Sigmoid colon (tissue), 7 donors: Measurements from ENCODE around the gene TBC1D22A. TPM values are rescaled to one million over a fixed set of nuclear protein-coding genes. Genes with fewer than 3 reads are reported as not detected.

ENCODE experiments used
- DNase-seq: peaks from one replicate; pipeline ENCODE4 v3.0.0-alpha.2; 2019
- H3K27ac ChIP-seq, 4 donors: fragments of 200-600 bp; sonication (generic); one replicate each; pipeline ENCODE4 v1.5.1; 2016 to 2019; ENCODE audit warnings: mild to moderate bottlenecking in 1 of 4
- H3K27me3 ChIP-seq, 3 donors: fragments of 200-600 bp; sonication (generic); one replicate each; pipeline ENCODE4 v1.5.1; 2019; ENCODE audit warnings: mild to moderate bottlenecking in 1 of 3
- H3K36me3 ChIP-seq, 4 donors: fragments of 200-600 bp; sonication (generic); one replicate each; pipeline ENCODE4 v1.5.1; 2016 to 2019
- H3K4me1 ChIP-seq, 4 donors: fragments of 200-600 bp; sonication (generic); one replicate each; pipeline ENCODE4 v1.5.1; 2017 to 2019
- H3K4me3 ChIP-seq, 4 donors: fragments of 200-600 bp; sonication (generic); one replicate each; pipeline ENCODE4 v1.5.1; 2017 to 2019; ENCODE audit warnings: mild to moderate bottlenecking in 2 of 4, moderate library complexity in 1 of 4
- H3K9me3 ChIP-seq, 4 donors: fragments of 200-600 bp in 3 of 4; sonication (generic) in 3 of 4; one replicate each; pipeline versions ENCODE4 v1.5.1 to v1.6.1; 2013 to 2019
- EP300 ChIP-seq, 4 donors: sonication (generic); formaldehyde crosslinking; IDR thresholded peaks; one replicate each; pipeline ENCODE4 v1.6.1; 2017; ENCODE audit warnings: antibody characterized with exemption in 4 of 4
- POLR2A ChIP-seq, 2 donors: fragments of 450-650 bp; IDR thresholded peaks; one replicate each; pipeline ENCODE4 v1.6.1; 2016; ENCODE audit warnings: antibody characterized with exemption in 2 of 2, mild to moderate bottlenecking in 2 of 2, moderate library complexity in 2 of 2
- POLR2AphosphoS5 ChIP-seq, 4 donors: sonication (generic); formaldehyde crosslinking; IDR thresholded peaks; one replicate each; pipeline ENCODE4 v1.6.1; 2017; ENCODE audit warnings: antibody characterized with exemption in 4 of 4
- WGBS, 2 donors: extraction: QIAGEN DNeasy Blood & Tissue Kit; methylation state at CpG; one replicate each; pipeline ENCODE4 v1.1.7; 2013; 5-methylcytosine and 5-hydroxymethylcytosine counted together
- intact Hi-C: fragments of 100-400 bp; cut with DNase I; formaldehyde crosslinking; loops from one replicate; pipeline ENCODE4 v1.15.1; 2023
- polyA plus RNA-seq, 3 donors: library from polyadenylated mRNA; stranded (reverse); fragments of 200-250 nt; gene quantifications; one replicate each; pipeline ENCODE4 v1.2.3, GENCODE V29; 2013
- total RNA-seq, 4 donors: library from RNA; depleted of rRNA; stranded (reverse); fragments of >200 nt; gene quantifications; one replicate each; pipeline ENCODE4 v1.1.0, GENCODE V29; 2016
- TF ChIP-seq, protein P1 (sequence below), 4 experiments: fragments of 450-650 bp in 3 of 4; fragments of 200-600 bp in 1 of 4; IDR thresholded peaks; one replicate each; pipeline ENCODE4 v1.5.1; 2016 to 2019; ENCODE audit warnings: antibody characterized with exemption in 4 of 4, mild to moderate bottlenecking in 3 of 4, moderate library complexity in 2 of 4
- donor health status: healthy with polysubstance abuse.
- donor health status: Bipolar disorder and iron deficiency.
- donor health status: healthy.

The TBC1D22A gene
- total and polyA plus RNA-seq, 7 donors: 13.6 to 34.6 (median 14.3) TPM

DNA sequence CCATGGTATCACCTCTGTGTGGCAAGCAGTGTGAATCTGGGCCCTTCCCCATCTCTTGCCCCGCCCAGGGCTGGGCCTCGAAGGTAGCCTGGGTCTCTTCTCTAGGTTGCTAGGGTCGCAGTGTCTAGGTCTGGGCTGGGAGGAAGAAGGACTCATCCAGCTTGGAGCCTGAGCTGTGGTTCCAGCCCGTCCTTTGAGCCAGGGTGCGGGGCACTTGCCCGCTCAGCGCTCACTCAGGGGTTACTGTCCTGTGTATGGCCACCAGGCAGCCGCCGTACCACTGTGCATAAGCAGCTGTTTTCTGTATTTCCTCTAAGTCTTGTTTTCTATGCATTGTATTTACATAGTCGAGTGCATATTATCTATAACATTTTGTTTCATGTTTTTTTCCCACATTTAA is 160.9 kb downstream of the TBC1D22A start:
- intact Hi-C loops: no loop called here
- WGBS, 2 donors: 90 to 96% methylated on average over 10 of the region's 10 CpGs
- Histone ChIP-seq H3K9me3 (peaks cover 0 to 3% (median 1%) of the 10 kb centered on the region in 4 donors), H3K27ac (no peak overlapping the region), H3K4me1 (no peaks in the 10 kb centered on the region), H3K4me3 (no peak overlapping the region), H3K36me3 (peaks cover 0 to 5% (median under 1%) of the 10 kb centered on the region in 4 donors), H3K27me3 (no peaks in the 10 kb centered on the region)
- TF ChIP-seq, protein P1, sequence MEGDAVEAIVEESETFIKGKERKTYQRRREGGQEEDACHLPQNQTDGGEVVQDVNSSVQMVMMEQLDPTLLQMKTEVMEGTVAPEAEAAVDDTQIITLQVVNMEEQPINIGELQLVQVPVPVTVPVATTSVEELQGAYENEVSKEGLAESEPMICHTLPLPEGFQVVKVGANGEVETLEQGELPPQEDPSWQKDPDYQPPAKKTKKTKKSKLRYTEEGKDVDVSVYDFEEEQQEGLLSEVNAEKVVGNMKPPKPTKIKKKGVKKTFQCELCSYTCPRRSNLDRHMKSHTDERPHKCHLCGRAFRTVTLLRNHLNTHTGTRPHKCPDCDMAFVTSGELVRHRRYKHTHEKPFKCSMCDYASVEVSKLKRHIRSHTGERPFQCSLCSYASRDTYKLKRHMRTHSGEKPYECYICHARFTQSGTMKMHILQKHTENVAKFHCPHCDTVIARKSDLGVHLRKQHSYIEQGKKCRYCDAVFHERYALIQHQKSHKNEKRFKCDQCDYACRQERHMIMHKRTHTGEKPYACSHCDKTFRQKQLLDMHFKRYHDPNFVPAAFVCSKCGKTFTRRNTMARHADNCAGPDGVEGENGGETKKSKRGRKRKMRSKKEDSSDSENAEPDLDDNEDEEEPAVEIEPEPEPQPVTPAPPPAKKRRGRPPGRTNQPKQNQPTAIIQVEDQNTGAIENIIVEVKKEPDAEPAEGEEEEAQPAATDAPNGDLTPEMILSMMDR (IDR thresholded peaks at IDR 0.05): no peak
- TF ChIP-seq POLR2AphosphoS5 (IDR thresholded peaks at IDR 0.05): no peak
- no peak for TF ChIP-seq POLR2A (IDR thresholded peaks at IDR 0.05)
- no peak for TF ChIP-seq EP300 (IDR thresholded peaks at IDR 0.05)
- DNase-seq: no peak

DNA sequence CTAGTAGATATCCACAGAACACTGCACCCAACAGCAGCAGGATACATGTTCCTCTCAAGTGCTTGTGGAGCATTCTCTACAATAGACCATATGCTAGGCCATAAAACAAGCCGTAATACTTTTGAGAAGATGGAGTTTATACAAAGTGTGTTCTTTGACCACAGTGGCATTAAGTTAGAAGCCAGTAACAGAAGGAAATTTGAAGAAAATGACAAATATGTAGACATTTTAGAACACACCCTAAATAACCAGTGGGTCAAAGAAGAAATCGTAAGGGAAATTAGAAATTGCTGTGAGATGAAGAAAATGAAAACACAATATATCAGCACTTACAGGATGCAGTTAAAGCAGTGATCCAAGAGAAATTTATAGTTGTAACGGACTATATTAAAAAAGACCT is 163.4 kb downstream of the TBC1D22A start:
- no peak for TF ChIP-seq POLR2AphosphoS5 (IDR thresholded peaks at IDR 0.05)
- no peak for TF ChIP-seq POLR2A (IDR thresholded peaks at IDR 0.05)
- TF ChIP-seq, protein P1 (IDR thresholded peaks at IDR 0.05): no peak
- no peak for TF ChIP-seq EP300 (IDR thresholded peaks at IDR 0.05)

DNA sequence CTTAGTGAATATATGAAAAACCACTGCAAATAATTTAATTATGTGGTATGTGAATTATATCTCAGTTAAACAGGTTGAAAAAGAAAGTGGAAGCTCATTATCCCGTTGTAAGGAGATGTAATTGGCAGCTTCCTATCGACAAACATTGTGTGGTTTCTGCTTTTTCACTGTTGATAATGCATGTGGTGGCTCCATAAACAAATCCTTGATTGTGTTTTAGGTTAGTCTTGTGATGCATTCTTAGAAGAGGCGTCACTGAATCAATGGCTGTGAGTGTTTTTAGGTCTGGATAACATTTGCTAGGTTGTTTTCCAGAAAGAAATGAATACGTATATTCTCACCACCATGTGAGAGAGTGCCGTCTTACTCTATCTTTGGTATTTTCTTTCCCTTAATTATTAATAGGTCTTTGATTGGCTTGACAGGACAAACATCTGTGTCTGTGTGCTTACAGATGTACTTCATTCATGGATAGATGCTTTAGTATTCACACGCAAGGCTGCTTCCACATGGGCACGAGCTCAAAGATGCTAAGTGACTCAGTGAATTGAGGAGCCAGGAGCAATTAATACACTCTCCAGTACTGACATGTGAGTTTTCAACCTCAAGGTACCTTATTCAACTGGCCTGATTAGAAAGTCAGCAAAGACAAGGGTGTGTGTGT is 166.7 kb downstream of the TBC1D22A start:
- H3K9me3 ChIP-seq: no peaks in the 10 kb centered on the region
- no peaks in the 10 kb centered on the region for H3K4me1 ChIP-seq
- no peak overlapping the region for H3K4me3 ChIP-seq
- WGBS, 2 donors: 80 to 88% methylated on average over 7 of the region's 7 CpGs
- DNase-seq: no peak
- TF ChIP-seq POLR2AphosphoS5 (IDR thresholded peaks at IDR 0.05): no peak
- no peak for TF ChIP-seq EP300 (IDR thresholded peaks at IDR 0.05)
- TF ChIP-seq, protein P1 (IDR thresholded peaks at IDR 0.05): no peak
- TF ChIP-seq POLR2A (IDR thresholded peaks at IDR 0.05): no peak
- no peaks in the 10 kb centered on the region for H3K36me3 ChIP-seq
- intact Hi-C loops: no loop called here
- H3K27me3 ChIP-seq: no peaks in the 10 kb centered on the region
- H3K27ac ChIP-seq: no peak overlapping the region

More for the DNA sequence above, 163.4 kb downstream of the TBC1D22A start:
- H3K36me3 ChIP-seq: no peaks in the 10 kb centered on the region
- intact Hi-C loops: no loop called here
- no peaks in the 10 kb centered on the region for H3K4me1 ChIP-seq
- H3K9me3 ChIP-seq: peaks cover 0 to 3% (median 1%) of the 10 kb centered on the region in 4 donors
- no peak for DNase-seq
- 60 to 75% methylated on average over 3 of the region's 3 CpGs for WGBS, 2 donors
- no peak overlapping the region for H3K27ac ChIP-seq
- H3K27me3 ChIP-seq: no peaks in the 10 kb centered on the region
- H3K4me3 ChIP-seq: no peak overlapping the region

DNA sequence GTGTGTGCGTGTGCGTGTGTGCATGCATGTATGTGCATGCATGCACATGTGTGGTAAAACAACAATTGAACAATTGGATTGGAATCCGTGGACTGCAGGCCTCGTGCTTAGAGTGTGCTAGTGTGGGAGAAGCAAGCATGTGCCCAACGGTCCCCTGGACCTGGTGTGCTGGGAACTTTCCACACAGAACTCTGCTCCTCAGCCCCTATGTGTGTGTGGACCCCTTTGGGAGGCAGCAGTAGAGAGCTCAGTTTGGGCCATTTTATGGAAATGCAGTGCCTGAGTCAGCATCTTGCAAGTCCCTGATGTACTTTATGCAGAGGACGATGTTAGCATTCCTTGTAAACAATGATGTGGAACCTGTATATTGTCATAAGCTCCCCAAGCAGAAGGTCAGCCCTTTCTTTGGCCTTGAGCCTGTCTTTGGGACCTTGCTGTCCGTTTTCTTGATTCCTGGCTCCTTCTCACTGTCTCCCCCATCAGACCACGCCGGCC is 167.3 kb downstream of the TBC1D22A start:
- intact Hi-C loops: no loop called here
- no peak overlapping the region for H3K4me3 ChIP-seq
- H3K27me3 ChIP-seq: no peaks in the 10 kb centered on the region
- H3K4me1 ChIP-seq: no peaks in the 10 kb centered on the region
- DNase-seq: no peak
- WGBS, 2 donors: 86 to 91% methylated on average over 9 of the region's 9 CpGs
- H3K9me3 ChIP-seq: no peaks in the 10 kb centered on the region
- H3K27ac ChIP-seq: no peak overlapping the region
- TF ChIP-seq POLR2AphosphoS5 (IDR thresholded peaks at IDR 0.05): no peak
- no peaks in the 10 kb centered on the region for H3K36me3 ChIP-seq

DNA sequence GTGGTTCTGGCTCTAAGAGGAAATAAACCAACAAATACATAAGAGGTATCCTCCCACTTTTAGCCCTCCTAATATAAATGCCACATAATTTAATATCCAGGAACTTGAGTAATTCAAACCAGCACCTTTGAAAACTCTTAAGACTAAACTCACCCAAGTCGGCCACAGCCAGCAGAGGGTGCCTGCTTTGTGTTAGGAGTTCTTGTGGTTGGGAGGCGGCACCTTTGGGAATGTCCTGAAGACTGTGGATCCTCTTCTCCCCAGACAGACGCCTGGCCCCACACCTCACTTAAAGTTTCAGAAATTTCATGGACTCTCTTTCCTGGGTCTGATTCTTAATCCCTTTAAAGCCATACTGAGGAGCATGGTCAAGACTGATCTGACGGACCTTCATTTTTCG is 169.0 kb downstream of the TBC1D22A start:
- H3K4me3 ChIP-seq: no peak overlapping the region
- no peak overlapping the region for H3K27ac ChIP-seq
- no peaks in the 10 kb centered on the region for H3K27me3 ChIP-seq
- H3K9me3 ChIP-seq: no peaks in the 10 kb centered on the region
- intact Hi-C loops: no loop called here
- WGBS, 2 donors: 88 to 89% methylated on average over 5 of the region's 5 CpGs
- TF ChIP-seq EP300 (IDR thresholded peaks at IDR 0.05) (no peak), POLR2A (IDR thresholded peaks at IDR 0.05) (no peak), POLR2AphosphoS5 (IDR thresholded peaks at IDR 0.05) (no peak)
- TF ChIP-seq, protein P1 (IDR thresholded peaks at IDR 0.05): no peak
- no peaks in the 10 kb centered on the region for H3K4me1 ChIP-seq
- no peaks in the 10 kb centered on the region for H3K36me3 ChIP-seq
- no peak for DNase-seq
